Epithelial cell of prostate (primary cell): Measurements from ENCODE around the gene LDB2.
"Not testable (repeated sequence)": the region's sequence is repeated elsewhere in the genome, so short reads cannot be mapped to it uniquely, and the experiment has no call there.

Experiments used
- DNase-seq: peaks from one replicate; pipeline ENCODE4 v3.0.0-alpha.2; 2011; ENCODE audit warnings: low read depth, low spot score
- H3K27ac ChIP-seq: fragments of 450-650 bp; 2 replicates; pipeline ENCODE4 v1.5.1; 2017; ENCODE audit warnings: mild to moderate bottlenecking

The LDB2 gene

DNA sequence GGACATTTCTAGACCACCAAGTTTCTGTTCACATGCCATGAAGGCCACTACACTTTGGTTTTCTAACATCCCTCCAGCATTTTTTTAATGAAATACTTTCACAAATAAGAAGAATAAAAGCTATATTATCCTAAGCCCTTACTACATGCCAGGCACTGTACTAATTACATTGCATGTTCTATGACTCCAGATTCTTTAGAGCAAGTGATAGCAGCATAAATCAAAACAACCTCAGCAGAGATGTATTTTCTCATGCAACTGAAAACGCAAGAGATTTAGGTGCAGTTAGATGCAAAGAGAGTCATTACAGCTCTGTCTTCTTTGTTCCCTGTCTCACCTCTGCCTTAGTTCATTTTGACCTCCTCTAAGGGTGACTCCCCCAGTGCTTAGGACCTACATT, 230.0 kb downstream of the LDB2 start:
- DNase-seq, result no peak
- H3K27ac ChIP-seq, result no peak overlapping the region

DNA sequence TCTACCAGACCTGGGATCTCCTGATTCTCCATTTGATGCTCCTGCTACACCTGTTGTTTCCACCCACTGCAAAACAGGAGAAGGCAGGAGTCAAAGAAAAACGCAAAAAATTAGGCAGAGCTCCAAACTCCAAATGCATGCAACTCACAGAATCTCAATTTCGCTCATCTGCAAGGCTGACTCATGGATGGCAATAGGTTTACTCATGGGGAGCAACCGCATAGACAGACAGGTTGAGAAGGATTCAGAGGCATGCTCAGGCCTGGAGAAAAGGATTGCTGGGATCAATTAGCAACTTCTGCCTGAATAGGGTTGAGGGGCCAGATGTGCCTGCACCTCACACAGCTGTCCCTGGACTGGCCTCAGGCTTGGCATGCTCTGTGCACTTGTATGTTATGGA, 231.0 kb downstream of the LDB2 start:
- no peak overlapping the region for H3K27ac ChIP-seq
- DNase-seq, result no peak

DNA sequence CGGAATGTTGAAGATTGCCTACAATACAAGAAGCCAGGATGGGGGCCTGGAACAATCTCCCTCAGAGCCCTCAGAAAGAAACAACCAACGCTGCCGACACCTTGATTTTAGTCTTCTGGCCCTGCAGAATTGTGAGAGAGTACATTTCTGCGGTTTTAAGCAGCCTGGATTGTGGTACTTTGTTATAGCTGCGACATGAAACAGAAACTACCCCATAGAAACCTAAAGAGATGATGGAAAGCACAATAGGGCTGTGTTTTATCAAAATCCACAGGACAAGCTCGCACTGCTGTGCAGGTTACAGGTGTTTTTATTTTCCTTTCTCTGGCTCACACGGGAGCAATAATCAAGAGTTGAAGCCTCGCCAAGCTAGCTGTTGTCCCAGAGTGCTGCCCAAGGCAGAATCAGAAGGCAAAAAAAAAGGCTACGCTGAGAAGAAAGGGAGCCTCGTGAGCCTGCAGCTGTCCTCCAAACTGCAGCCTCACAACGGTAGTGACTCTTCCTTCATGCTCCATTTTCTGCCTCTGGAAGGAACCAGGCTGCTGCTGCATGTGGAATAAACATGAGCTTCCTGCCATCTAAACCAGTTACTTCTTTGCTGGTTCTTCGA, 232.4 kb downstream of the LDB2 start:
- DNase-seq, result no peak

DNA sequence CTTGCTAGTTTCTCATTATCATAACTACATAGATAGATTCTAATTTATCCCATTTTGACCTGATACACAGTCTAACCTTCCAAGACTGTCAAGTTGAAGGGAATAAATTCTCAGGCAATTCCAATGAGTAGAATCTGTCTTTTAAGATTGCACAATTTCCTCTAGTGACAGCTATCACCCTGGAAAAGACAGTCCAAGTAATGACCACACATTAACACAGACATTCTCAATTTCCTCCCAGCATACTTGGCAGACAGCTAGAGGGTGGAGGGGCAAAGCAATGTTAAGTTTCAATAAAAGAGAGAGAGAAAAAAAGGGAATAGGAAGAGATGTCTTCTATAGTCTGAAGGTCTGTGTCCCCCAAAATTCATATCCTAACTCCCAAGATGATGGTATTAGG, 234.7 kb downstream of the LDB2 start:
- H3K27ac ChIP-seq, result no peak overlapping the region
- no peak for DNase-seq

More for the DNA sequence above, 232.4 kb downstream of the LDB2 start:
- H3K27ac ChIP-seq, result no peak overlapping the region

DNA sequence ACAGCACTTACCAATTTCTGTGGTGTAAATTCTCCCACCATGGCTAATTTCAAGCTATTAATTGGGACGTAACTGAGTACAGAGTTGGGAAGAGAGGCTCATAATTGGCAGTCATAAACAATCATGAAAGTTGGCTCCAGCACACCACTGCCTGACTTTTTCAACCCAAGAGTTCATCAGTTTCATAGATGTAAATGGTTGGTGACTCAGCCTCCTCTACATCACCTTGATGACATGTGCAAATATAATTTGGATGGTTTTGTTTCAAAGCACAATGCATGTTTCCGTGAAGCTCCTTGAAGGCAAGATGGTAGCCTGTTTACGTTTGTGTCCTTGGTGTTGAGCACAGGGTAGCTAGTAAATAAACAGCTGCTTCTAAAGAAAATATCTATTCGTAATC, 235.1 kb downstream of the LDB2 start:
- no peak overlapping the region for H3K27ac ChIP-seq
- no peak for DNase-seq

DNA sequence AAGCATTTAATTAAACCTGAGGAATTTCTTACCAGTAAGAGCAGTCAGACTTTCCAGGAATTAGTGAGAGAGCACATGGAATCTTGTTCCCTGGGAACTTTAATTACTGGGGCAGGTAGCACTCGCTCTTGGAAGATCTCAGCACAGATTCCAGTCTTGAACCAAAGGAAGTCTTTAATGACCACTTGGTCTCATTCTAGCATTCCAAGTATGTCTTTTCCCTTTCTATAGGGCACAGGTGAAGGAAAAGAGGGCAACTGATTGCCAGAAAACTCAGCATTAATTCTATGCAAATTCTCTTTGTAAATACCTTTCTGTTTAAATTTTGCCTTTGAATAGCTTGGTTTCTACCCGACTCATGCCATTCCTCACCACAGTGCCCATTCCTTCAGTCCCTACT, 236.6 kb downstream of the LDB2 start:
- H3K27ac ChIP-seq, result no peak overlapping the region
- DNase-seq, result no peak

DNA sequence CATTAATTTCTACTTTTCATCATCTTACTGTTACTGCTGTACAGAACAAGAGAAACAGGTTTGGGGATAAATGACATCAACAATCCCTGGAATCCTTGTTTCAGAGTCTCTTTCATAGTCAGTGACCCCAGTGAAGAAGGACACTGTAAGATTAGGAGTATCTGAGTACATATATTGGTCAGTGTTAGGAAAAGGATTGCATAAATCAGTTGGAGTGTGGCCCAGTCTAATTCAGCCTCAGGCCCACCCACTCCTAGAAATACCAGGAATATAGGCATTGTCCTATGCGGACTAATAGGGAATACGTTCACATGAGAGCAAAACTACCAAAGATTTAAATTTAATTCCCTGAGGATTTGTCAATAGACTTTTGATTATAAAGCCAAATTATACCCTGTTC, 237.8 kb downstream of the LDB2 start:
- no peak for DNase-seq
- H3K27ac ChIP-seq, result no peak overlapping the region

DNA sequence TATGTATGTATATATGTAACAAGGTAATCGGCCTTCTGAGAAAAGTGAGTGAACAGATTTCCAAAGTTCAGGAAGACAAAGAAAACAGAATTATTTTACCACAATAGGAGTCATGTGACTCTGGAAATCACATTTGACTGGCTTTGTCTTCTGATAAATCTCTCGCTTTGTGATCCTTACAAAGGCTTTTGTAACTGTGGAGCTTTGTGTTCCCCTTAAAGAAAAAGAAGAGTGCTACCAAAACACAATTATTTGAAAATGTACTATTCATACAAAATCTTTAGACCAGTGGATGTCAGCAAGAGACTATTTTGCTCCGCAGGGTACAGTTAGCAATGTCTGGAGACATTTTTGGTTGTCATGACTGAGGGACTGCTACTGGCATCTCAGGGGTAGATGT, 238.8 kb downstream of the LDB2 start:
- DNase-seq, result no peak
- H3K27ac ChIP-seq, result no peak overlapping the region

DNA sequence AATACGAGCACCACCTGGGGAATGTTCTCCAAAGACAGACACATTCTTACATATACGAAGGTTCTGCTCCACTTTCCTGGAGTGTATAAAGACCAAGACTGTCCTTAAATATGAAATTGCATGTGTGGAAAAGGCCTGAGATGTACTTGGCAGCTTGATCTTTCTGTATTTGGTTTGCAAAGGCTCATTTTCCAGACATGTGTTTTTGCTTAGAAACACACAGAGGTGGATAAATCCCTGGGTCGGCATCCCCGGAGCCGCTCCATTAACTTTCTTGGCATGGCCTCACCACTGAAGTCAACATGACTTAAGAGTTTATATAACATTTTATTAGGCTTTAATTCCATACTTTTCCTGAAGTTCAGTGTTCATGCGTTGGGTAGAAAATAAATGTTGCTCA, 239.4 kb downstream of the LDB2 start:
- DNase-seq, result no peak

DNA sequence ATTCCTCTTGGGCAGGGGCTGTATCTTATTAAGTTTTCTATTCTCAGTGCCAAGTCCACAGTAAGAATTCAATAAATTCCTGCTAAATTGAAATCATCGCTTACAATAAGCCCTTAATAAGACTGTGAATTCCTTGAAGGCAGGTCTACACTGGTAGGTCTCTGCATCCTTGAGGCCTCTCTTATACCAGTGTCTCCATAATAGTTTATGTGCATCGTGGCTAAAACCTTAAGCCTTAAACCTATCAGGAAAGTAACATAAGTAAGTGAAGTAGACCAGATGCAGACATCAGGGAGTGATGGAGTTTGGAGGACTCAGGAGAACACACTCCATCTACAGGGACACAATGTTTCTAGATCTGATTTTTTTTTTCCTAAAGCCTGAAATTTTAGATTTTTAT, 240.3 kb downstream of the LDB2 start:
- no peak for DNase-seq
- H3K27ac ChIP-seq, result no peak overlapping the region

More for the DNA sequence above, 239.4 kb downstream of the LDB2 start:
- no peak overlapping the region for H3K27ac ChIP-seq

DNA sequence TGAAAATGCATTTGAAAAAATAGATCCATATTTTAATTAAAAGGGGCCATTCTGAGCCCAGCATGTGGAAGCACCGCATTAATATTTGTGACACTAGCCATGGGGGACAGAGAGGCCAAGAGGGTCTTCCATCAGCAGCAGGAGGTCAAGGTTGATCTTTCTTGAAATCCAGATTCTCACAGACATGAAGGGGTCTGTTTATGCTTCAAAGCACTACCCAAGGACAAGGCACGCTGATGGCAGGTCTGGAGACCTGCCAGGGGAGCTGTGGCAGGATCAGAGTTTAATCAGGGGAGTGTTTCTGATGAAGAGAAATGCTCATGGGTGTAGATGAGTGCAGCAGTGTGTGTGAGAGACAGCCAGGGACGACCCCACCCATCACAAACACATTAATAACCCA, 243.3 kb downstream of the LDB2 start:
- H3K27ac ChIP-seq, result no peak overlapping the region
- DNase-seq, result no peak

DNA sequence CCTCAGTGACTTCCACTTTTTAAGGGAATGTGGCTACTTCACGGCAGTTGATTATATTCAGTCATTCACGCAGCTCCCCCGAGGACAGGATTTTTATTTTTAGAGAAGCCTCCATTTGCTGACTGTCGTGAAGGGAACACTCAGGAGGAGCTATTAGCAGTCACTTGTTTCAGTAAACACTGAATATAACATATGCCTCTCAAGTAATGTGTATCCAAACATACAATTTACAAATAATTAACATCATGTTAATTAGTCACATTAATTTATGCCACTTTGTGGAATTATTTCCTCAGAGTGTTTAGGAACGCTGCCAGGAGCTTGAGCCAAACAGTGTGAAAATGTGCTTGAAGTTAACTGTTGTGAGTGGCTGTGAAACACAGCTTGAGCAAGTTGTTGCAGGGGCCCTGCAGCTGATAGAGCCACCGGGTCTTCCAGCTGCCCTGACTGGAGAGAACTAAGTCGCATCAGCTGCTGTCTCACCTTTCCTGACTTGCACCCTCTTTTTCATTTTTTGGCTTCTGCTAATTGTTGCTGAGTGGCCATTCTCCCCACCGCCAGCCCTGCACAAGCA, 245.6 kb downstream of the LDB2 start:
- DNase-seq, result no peak
- no peak overlapping the region for H3K27ac ChIP-seq

DNA sequence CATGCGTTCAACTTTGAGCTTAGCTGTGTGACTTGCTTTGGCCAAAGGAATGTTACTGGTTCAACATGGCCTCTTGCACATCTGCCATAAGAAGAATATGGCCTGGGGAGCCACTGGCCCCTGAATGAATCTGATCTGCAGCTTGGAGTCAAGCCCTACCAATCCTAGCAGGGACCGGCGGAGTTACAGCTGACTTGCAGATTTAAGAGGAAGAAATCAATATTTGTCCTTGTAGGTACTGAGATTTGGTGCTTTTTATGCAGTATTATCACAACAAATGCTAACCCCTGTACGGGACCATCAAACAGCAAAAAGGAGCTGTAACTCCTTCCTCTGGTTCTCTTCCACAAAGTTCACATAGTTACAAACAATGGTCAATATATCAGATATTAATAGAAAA, 252.0 kb downstream of the LDB2 start:
- H3K27ac ChIP-seq, result no peak overlapping the region
- DNase-seq, result no peak

DNA sequence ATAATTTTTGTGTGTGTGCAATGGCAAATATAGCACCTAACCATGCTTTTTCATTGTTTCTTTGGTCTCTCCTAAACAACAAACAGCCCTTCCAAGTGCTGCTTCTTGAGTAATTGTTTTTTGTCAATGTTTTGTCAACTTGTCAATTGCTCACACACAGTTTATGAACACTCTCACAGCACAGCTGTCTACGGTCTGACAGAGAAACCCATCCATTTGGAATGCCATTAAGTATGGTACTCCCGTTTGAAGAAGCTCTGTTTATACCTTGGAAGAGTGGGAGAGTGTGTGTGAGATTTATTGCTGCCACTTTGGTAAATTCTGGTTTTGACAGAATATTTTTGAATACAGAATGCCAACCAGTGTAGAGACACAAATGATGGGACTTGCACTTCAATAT, 254.6 kb downstream of the LDB2 start:
- H3K27ac ChIP-seq, result no peak overlapping the region
- no peak for DNase-seq

DNA sequence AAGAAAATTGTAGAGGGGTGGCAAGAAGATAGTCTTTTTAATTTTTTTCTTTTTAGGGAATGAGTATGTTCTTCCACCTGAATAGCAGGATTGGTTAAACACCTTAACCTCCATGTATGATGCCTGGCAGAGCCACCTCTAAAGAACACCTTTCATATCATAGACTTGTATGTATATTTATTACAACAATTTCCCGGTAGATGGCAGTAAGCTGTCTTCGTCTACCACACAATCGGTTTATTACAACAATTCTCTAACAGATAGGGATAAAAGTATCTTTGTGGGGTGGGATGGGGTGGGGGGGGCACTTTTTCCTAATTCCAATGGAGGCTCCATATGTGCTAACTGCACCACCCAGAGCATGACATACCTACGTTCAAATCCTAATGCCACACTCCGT, 255.5 kb downstream of the LDB2 start:
- H3K27ac ChIP-seq, result no peak overlapping the region
- DNase-seq, result no peak

DNA sequence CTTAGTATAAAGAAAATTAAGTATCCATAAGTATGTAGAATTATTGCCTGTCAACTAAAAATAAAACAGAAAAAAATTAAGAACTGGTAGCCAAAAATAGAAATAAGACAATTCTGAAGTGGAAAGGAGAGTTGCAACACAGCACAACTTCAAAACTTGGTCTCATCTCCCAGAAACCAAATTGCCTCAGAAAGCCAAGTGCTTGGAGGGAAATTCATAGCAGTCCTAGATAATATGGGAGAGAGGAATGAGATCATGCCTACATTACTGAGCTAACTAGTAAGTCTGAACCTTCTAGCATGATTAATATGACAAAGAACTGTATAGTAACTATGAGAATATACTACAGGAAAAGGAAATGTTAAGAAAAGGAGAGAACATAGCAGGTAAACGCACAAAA, 256.5 kb downstream of the LDB2 start:
- no peak for DNase-seq

DNA sequence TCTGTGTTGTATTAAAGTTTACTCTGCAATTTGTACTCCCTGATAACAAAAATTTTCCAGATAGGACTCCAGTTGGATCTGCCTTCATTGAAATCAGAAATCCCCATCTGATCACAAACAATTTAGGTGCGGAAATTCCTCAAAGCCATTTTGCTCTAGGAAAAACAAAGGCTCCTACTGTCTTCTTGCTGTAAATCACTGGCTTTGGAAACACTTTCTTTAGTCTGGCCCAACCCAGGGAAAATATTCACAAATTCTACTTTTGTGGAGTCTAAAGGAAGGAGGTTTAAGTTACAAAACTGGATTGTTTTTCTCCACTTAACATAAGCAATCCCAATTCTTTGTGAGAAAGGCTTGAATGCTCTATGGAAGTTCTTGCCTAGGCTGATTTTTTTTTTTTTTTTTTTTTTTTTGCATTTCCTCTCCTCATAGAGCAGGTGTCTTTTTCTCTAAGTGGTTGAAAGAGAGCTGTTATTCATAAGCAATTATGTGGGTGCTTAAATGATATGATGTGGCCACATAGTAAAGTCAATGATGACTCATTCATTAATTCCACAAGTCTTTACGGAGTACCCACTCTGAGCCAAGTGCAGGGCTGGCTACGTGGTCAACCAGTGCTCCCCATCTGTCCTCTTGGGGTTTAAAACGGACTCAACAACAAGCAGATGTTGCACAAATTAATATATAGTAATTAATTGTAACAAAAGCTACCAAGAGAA, 261.4 kb downstream of the LDB2 start:
- H3K27ac ChIP-seq, result no peak overlapping the region
- DNase-seq, result no peak

More for the DNA sequence above, 256.5 kb downstream of the LDB2 start:
- H3K27ac ChIP-seq, result no peak overlapping the region

DNA sequence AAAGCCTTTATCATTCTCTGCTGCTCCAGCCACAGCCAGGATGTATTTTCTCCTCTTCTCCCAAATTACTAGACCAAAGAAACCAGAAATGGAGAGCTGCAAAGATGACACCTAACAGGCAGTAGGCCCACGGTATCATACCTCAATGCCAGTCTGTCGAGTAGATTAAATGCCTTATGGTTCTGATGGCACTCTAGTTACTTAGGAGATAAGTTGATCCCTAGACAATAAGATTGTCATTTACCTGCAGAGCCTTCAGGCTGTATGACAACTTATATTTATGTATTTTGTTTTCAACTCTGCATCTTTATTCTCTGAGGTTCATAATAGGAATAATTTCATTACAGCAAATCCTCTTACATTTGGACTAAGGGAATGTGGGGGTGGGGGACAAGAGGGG, 262.1 kb downstream of the LDB2 start:
- no peak overlapping the region for H3K27ac ChIP-seq
- DNase-seq, result no peak

DNA sequence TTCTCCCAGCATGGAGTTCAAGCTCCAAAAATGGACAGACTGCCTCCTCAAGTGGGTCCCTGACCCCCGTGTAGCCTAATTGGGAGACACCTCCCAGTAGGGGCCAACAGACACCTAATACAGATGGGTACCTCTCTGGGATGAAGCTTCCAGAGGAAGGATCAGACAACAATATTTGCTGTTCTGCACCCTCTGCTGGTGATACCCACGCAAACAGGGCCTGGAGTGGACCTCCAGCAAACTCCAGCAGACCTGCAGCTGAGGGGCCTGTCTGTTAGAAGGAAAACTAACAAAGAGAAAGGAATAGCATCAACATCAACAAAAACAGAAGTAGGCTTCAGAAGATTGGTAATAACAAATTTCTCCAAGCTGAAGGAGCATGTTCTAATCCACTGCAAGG, 269.2 kb downstream of the LDB2 start:
- not testable (repeated sequence) for DNase-seq, H3K27ac ChIP-seq

DNA sequence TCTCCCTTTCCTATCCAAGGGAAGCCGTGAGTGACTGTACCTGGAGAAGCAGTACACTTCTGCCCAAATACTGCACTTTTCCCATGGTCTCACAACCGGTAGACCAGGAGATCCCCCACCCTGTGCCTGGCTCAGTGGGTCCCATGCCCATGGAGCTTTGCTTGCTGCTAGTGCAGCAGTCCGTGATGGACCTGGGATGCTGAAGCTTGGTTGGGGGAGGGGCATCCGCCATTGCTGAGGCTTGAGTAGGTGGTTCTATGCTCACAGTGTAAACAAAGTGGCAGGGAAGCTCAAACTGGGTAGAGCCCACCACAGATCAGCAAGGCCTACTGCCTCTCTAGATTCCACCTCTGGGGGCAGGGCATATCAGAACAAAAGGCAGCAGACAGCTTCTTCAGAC, 269.6 kb downstream of the LDB2 start:
- not testable (repeated sequence) for H3K27ac ChIP-seq, DNase-seq

DNA sequence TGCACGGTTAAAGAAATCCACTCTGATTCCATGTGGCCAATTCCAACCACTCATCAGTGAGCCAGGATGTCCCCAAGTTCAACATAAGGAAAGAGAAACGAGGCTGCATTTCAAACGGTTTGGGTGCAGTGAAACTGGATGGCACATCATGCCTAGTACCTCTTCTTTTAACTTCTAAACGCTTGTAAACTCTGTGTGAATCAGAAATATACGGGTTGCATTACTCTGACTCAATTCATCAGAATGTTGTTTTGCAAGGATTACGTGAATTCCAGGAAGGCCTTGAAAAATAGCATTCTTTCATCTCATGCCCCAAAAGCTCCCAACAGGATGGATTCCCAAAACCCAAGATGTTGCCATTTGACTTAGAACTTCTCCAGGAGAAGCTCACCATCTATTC, 270.4 kb downstream of the LDB2 start:
- DNase-seq, result no peak
- H3K27ac ChIP-seq, result peak overlapping the region; percentile 33

DNA sequence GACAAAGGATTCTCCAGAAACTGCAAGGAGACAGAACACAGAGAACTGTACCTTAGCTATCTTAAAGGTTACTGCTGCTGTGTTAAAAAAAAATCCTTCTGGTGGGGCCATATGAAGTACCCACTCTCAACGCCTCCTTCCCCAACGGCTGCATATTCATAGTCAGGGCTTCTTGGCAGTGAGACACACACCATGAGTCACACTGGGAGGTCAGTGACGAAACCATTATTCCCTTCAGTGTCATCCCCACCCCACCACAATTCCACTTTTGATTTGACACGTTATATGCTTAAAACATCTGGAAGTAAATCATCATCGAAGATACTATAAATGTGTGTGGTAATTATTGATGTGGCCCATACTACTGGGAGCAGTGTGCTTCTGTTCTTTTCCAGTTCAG, 271.5 kb downstream of the LDB2 start:
- H3K27ac ChIP-seq, result no peak overlapping the region
- no peak for DNase-seq
